Activated CD4-positive, CD25-positive, alpha-beta regulatory T cell treated with anti-CD3 and anti-CD28 coated beads, Interleukin-2, amount 50 U/mL, for 24 hours (primary cell): ENCODE data around the gene C16orf54.
A peak's percentile ranks its signal among the peaks of the same experiment; 100 is the strongest.
"Not testable (repeated sequence)": the region's sequence is repeated elsewhere in the genome, so short reads cannot be mapped to it uniquely, and the experiment has no call there.

ENCODE experiments used
- ATAC-seq, 2 donors: fragments of 150-1000 bp; cut with Tn5 transposase; one replicate each; pipeline ENCODE4 v1.10.0; 2021; ENCODE audit warnings: mild to moderate bottlenecking in 1 of 2, moderate library complexity in 1 of 2

C16orf54 gene

GRCh38 chr16:29705030-29705429 is 40.8 kb downstream of the C16orf54 start:
- no peak for ATAC-seq

DNA sequence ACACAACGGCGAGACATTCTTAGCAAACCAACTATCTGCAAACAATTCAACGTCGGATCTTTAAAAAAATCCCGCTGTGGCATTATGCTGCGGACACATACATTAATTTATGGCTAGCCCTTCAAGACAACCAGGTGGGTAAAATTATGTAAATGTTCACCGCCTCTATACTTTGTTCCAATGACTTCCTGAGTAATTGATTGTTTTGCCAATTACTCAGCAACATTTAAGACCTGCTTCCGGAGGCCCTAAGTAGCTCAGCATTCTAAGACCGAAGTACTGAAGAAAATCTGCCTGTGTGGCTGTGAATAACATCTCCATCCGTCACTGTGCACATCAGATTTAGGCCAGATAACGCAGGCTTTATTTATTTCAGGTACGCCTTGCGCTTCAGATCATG is 43.5 kb downstream of the C16orf54 start:
- peak; percentile 59 to 62 for ATAC-seq

DNA sequence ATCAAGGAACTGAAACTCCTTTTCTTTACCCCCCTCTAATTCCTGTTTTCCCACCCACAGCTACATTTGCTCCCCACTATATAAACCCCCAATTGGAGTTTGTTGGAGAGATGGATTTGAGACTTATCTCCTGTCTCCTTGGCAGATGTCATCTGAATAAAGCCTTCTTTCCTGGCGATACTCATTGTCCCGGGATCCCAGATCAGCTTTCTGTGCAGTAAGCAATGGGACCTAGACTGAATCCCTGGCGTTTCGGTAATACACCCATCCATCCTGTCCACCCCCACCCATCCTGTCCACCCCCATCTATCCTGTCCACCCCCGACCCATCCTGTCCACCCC is 44.6 kb downstream of the C16orf54 start:
- no peak for ATAC-seq

DNA sequence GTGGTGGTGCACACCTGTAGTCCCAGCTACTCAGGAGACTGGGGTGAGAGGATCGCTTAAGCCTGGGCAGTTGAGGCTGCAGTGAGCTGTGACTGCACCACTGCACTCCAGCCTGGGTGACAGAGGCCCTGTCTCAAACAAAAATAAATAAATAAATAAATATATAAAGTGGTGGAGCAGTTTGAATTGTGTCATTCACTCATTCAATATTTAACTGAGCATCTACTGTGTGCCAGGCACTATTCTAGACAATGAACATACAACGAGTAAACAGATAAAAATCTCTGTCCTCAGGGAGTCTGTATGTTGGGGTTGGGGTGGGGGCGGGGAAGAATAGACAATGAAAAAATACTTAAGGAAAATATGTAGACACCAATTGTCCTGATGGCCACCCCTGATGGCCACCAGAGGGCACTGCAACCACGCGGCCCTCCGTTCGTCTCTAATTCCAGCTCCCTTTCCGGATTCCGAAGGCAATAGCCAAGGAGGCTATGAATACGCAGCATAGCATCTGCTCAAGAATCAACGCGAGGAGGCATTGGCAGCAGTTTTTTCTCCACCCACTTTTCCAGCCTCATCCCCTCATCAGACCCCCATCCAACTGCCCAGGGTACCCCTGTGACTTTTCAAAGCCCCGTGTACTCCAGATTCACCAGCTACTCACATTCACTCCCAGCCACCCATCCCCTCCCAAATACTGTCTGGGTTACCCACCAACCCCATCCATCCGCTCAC is 45.4 kb downstream of the C16orf54 start:
- peak; percentile 40 to 54 for ATAC-seq

- ATAC-seq = no peak
These were observed 46.2 kb downstream of the C16orf54 start for GRCh38 chr16:29699324-29700219.

GRCh38 chr16:29698484-29699323 is 47.1 kb downstream of the C16orf54 start:
- no peak for ATAC-seq

GRCh38 chr16:29698042-29698441 is 47.7 kb downstream of the C16orf54 start:
- ATAC-seq = no peak

- no peak for ATAC-seq
These were observed 48.4 kb downstream of the C16orf54 start for GRCh38 chr16:29697391-29697790.

DNA sequence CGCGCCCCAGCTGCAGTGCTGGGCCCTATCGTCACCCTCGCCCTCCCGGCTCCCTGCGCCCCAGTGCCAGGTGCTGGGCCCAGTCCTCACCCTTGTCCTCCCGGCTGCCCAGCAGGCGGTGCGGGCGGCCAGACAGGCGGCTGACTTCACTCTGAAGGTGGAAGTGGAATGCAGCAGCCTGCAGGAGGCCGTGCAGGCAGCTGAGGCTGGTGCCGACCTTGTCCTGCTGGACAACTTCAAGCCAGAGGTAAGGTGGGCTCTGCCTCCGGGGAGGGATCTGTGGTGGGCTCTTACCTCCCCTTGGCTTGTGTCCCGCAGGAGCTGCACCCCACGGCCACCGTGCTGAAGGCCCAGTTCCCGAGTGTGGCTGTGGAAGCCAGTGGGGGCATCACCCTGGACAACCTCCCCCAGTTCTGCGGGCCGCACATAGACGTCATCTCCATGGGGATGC is 48.9 kb downstream of the C16orf54 start:
- ATAC-seq = no peak

GRCh38 chr16:29695675-29696074 is 50.1 kb downstream of the C16orf54 start:
- ATAC-seq = not testable (repeated sequence)

DNA sequence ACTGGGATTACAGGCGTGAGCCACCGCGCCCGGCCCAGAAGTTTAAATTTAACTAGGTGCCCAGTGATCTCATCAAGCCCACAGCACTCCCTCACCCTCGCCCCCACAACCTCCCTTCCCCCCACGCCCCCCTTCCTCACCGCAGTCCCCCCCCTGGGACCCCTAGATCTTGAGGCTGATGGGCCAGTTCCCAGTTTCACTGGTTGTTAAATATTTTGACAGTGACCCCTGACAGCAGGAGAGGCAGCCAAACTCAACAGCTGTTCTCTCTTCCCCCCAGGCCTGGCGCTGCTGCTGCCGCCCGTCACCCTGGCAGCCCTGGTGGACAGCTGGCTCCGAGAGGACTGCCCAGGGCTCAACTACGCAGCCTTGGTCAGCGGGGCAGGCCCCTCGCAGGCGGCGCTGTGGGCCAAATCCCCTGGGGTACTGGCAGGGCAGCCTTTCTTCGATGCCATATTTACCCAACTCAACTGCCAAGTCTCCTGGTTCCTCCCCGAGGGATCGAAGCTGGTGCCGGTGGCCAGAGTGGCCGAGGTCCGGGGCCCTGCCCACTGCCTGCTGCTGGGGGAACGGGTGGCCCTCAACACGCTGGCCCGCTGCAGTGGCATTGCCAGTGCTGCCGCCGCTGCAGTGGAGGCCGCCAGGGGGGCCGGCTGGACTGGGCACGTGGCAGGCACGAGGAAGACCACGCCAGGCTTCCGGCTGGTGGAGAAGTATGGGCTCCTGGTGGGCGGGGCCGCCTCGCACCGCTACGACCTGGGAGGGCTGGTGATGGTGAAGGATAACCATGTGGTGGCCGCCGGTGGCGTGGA is 51.2 kb downstream of the C16orf54 start:
- ATAC-seq = no peak

DNA sequence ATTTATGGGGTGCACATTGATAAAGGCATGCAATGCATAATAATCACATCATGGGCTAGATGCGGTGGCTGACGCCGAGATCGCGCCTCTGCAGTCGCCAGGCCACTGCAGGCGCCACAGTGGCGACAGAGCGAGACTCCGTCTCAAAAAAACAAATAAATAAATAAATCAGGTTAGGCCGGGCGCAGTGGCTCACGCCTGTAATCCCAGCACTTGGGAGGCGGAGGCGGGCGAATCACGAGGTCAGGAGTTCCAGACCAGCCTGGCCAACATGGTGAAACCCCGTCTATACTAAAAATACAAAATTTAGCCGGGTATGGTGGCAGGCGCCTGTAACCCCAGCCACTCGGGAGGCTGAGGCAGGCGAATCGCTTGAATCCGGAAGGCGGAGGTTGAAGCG is 53.2 kb downstream of the C16orf54 start:
- ATAC-seq = not testable (repeated sequence)
